ENCODE measurements around the gene USP40. TPM values are rescaled to one million over a fixed set of nuclear protein-coding genes. Genes with fewer than 3 reads are reported as not detected.

Gene USP40
- total and polyA plus RNA-seq, 4 experiments from 2014 or later = 4.4 to 21.6 (median 11.7) TPM

DNA sequence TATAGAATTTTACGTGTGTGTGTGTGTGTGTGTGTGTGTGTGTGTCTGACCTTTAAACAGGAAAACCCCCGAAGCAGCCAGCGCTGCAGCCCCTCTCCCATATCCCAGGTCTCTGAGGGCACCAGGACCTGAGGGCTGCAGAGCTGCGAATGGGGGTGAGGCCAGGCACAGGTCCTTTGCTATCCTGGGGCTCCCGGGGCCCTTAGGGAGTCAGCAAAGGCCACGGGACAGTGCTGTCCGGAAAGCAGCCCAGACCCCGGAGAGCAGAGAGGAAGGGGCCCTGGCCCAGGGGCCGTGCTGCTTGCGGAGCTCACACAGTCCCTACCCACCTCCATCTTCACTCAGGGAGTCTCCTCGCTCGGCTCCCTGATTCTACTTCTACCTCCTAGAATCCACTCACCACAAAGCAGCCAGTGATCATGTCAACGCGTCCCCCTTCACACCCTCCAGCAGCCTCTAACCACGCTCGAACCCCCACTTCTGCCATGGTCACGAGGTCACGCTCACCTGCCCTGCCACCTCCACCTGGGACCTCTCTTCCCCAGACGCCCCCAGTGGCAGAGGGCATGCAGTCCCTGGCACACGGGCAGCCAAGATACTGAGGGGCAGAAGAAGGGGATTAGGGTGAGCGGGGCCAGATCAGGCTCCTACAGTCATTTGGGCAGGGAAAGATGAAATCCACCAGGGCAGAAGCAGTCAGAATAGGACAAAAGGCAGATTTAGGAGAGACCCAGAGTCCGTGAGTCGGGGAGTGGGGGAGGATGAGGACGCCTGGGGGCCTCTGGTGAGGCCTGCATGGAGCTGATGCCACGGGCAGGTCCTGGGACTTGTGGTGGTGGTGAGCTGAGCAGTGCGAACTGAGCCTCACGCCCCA, 86.7 kb downstream of the USP40 start:
- Mint-ChIP-seq H3K36me3 (peaks cover 0 to 31% of the 10 kb centered on the region in 2 donors), H3K4me3 (no peak overlapping the region), H3K4me1 (no peaks in the 10 kb centered on the region), H3K27me3 (no peaks in the 10 kb centered on the region), H3K9me3 (no peaks in the 10 kb centered on the region), H3K27ac (peak overlapping the region in 1 of 7 donors; percentile 57)
- no peaks in the 10 kb centered on the region for H3K36me3 ChIP-seq (ENCODE audit: insufficient read depth, low read length)
- H3K27ac ChIP-seq (ENCODE audit: low read depth, low read length) = no peak overlapping the region
- no peak overlapping the region for H3K4me3 ChIP-seq (ENCODE audit: low read length in 2 of 2)
- CTCF ChIA-PET (ENCODE audit: partially characterized antibody) = no interaction called here
- no peaks in the 10 kb centered on the region for H3K27me3 ChIP-seq (ENCODE audit: insufficient read depth, low read length)
- H3K4me1 ChIP-seq (ENCODE audit: insufficient read depth, low read length) = no peaks in the 10 kb centered on the region
- POLR2A ChIA-PET (ENCODE audit: partially characterized antibody) = no interaction called here
- intact Hi-C loops (cut with micrococcal nuclease) = no loop called here
- DNase-seq = no peak
- no peaks in the 10 kb centered on the region for H3K9me3 ChIP-seq (ENCODE audit: control insufficient read depth in 1 of 2, low read length in 2 of 2)

DNA sequence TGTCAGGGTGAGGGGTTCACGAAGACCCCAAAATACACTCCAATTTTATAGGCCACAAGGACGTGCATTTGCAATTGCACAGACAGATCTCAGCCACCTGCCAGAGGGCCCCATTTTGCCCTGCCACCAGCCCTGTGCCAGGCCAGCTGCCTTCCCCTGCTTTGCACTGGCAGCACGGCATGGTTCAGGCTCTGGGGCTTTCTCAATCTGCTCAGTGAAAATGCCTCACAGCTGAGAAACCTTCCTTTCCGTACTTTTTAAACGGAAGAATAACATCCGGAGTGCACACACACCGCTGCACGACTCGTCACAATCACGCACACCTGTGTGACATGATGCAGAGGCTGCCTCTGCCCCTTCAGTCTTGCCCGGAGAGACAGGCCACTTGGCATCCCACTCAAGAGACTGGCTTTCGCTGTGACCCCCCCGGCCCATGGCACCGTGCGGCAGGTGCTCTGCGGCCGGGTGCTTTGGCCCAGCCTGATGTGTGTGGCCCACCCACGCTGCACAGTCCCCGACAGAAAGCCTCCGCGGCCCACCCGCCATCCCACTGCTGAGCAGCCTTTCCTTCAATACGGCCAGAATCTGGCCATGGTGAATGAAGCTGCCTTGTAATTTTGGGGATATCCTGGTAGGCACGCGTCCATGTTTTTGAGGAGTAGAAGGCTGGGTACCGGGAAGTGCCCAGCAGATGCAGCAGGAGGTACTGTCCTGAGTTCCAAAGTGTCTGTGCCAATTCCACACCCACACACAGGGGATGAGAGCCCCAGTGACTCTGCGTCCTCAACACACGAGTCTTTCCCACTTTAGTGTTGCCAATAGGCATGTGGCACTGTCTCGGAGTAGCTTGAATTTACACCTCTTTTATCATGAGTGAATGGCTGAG, 88.8 kb downstream of the USP40 start:
- Mint-ChIP-seq H3K4me3 (peak overlapping the region in 1 of 8 donors; percentile 11), H3K27me3 (no peaks in the 10 kb centered on the region), H3K4me1 (no peaks in the 10 kb centered on the region), H3K36me3 (peaks cover 5 to 29% of the 10 kb centered on the region in 2 donors), H3K27ac (peak overlapping the region in 1 of 7 donors; percentile 41), H3K9me3 (no peaks in the 10 kb centered on the region)
- Histone ChIP-seq H3K9me3 (ENCODE audit: control insufficient read depth in 1 of 2, low read length in 2 of 2) (no peaks in the 10 kb centered on the region), H3K36me3 (ENCODE audit: insufficient read depth, low read length) (no peaks in the 10 kb centered on the region), H3K27ac (ENCODE audit: low read depth, low read length) (no peak overlapping the region), H3K27me3 (ENCODE audit: insufficient read depth, low read length) (no peaks in the 10 kb centered on the region), H3K4me1 (ENCODE audit: insufficient read depth, low read length) (no peaks in the 10 kb centered on the region), H3K4me3 (ENCODE audit: low read length in 2 of 2) (no peak overlapping the region)
- DNase-seq = no peak
- CTCF ChIA-PET (ENCODE audit: partially characterized antibody) = no interaction called here
- intact Hi-C loops (cut with micrococcal nuclease) = no loop called here
- POLR2A ChIA-PET (ENCODE audit: partially characterized antibody) = no interaction called here

DNA sequence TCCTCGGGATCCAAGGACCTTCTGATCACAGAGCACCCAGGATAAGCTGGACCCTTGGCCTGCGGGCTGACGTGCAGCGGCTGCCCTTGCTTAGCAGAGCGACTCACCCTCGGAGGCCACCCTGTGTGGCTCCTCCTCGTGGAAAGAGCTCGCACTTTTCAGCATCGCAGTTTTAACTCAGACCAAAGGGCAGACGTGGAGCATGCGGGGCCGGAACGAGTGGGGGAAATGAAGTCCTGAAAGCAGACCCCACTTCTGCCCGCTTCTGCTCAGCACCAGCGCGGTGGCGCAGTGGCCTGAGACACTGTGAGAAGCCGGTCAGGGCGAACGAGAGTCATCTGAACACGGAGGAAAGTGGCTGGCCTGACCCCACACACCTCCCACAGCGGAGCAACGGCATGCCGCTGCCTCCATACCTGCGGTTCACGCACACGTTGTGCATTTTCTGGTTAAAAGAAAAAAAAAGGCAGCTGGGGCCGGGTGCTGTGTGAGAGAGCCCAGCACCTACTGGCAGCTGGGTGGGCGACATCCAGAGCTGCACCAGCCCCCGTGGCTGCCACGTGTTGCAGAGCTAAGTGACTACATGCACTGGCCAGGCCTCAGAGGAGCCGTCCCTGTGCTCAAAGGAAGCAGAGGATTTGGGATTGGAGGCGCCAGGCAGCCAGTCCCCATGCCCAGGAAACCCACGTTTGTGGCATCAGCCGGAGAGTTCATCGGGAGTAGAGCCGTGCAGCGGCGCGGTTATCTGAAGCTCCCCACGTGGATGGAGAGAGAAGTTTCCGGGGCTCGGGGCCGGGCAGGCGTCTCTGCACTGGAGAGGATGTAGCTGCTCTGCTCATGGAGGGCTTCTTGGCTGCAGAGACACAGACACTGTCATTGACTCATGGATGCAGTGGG, 89.7 kb downstream of the USP40 start:
- intact Hi-C loops (cut with micrococcal nuclease) = no loop called here
- no peak for DNase-seq
- POLR2A ChIA-PET (ENCODE audit: partially characterized antibody) = no interaction called here
- H3K36me3 Mint-ChIP-seq = peaks cover 14 to 30% of the 10 kb centered on the region in 2 donors
- no peaks in the 10 kb centered on the region for H3K27me3 Mint-ChIP-seq
- no peaks in the 10 kb centered on the region for H3K4me1 ChIP-seq (ENCODE audit: insufficient read depth, low read length)
- no peak overlapping the region for H3K27ac Mint-ChIP-seq
- H3K9me3 ChIP-seq (ENCODE audit: control insufficient read depth in 1 of 2, low read length in 2 of 2) = no peaks in the 10 kb centered on the region
- H3K27ac ChIP-seq (ENCODE audit: low read depth, low read length) = no peak overlapping the region
- no peak overlapping the region for H3K4me3 ChIP-seq (ENCODE audit: low read length in 2 of 2)
- no peaks in the 10 kb centered on the region for H3K9me3 Mint-ChIP-seq
- CTCF ChIA-PET (ENCODE audit: partially characterized antibody) = no interaction called here
- no peaks in the 10 kb centered on the region for H3K4me1 Mint-ChIP-seq
- H3K4me3 Mint-ChIP-seq = no peak overlapping the region
- no peaks in the 10 kb centered on the region for H3K27me3 ChIP-seq (ENCODE audit: insufficient read depth, low read length)
- H3K36me3 ChIP-seq (ENCODE audit: insufficient read depth, low read length) = no peaks in the 10 kb centered on the region

DNA sequence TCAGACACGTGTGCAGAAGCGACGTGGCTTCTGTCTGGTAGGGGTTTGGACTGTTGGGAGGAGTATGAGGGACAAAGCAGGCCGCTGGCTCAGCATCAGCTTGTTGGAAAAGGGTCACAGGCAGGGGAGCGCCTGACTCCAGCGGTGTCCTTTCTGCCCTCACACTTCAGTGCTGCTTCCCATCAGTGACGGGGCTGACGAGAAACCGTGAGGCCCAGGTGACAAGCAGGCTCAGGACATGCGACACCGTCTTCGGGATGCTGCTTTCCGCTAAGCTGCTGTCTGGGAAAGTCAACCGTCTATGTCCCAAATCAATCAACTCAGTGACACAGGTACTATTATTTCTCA, 90.5 kb downstream of the USP40 start:
- H3K27me3 ChIP-seq (ENCODE audit: insufficient read depth, low read length) = no peaks in the 10 kb centered on the region
- intact Hi-C loops (cut with micrococcal nuclease) = no loop called here
- Mint-ChIP-seq H3K9me3 (no peaks in the 10 kb centered on the region), H3K4me3 (no peak overlapping the region), H3K27ac (no peak overlapping the region), H3K27me3 (no peaks in the 10 kb centered on the region), H3K36me3 (peaks cover 15 to 27% of the 10 kb centered on the region in 2 donors), H3K4me1 (no peaks in the 10 kb centered on the region)
- no peak for DNase-seq
- no peak overlapping the region for H3K27ac ChIP-seq (ENCODE audit: low read depth, low read length)
- no peaks in the 10 kb centered on the region for H3K36me3 ChIP-seq (ENCODE audit: insufficient read depth, low read length)
- CTCF ChIA-PET (ENCODE audit: partially characterized antibody) = interaction anchor here (0.6 kb wide), 1 partner anchor 14 kb away, joined by 3 read pairs; no protein-coding TSS in a partner anchor
- H3K4me1 ChIP-seq (ENCODE audit: insufficient read depth, low read length) = no peaks in the 10 kb centered on the region
- no peak overlapping the region for H3K4me3 ChIP-seq (ENCODE audit: low read length in 2 of 2)
- POLR2A ChIA-PET (ENCODE audit: partially characterized antibody) = no interaction called here
- H3K9me3 ChIP-seq (ENCODE audit: control insufficient read depth in 1 of 2, low read length in 2 of 2) = no peaks in the 10 kb centered on the region

DNA sequence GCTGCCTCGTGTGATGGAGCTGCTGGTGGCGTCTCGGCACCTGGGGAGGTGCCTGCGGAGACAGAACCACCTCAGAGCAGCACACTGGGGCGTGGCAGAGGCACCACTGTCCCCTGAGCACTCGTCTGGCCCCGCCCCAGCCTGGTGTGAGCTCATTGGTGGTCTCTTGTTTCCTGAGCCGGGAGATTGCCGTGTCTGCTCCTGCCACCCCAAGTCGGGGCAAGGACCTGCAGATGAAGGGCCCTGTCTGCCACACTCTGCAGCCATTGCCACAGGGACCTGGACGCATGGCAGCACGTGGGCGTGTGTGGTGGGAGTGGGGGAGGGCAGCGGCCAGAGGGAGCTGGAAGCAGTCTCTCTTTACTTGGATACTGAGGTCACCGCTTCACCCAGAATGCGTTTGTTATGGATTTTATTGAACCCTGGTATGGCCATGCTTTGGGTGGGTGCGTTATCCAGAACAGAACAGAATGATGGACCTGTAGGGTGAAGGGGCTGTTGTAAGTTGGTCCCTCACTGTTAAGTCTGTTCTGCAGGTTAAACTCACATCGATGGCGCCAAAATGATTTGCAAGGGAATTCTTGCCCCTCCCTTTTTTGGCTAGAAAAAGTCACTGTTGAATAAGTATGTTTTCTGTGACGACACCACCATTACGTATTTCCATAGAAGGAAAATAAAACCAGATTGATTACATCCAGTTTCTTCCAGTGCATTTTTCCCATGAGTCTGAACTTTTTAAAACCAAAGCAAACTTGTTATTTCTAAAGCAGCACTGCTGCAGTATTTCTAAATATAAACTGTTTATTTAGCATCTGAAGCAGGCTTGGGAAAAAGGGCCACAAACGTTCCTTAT, 92.0 kb downstream of the USP40 start:
- ChIA-PET POLR2A (ENCODE audit: partially characterized antibody) (no interaction called here), CTCF (ENCODE audit: partially characterized antibody) (no interaction called here)
- no peaks in the 10 kb centered on the region for H3K4me1 ChIP-seq (ENCODE audit: insufficient read depth, low read length)
- H3K4me3 ChIP-seq (ENCODE audit: low read length in 2 of 2) = no peak overlapping the region
- peaks cover 23 to 33% of the 10 kb centered on the region in 2 donors for H3K36me3 Mint-ChIP-seq
- H3K27ac Mint-ChIP-seq = peak overlapping the region in 1 of 7 donors; percentile 12
- no peaks in the 10 kb centered on the region for H3K9me3 ChIP-seq (ENCODE audit: control insufficient read depth in 1 of 2, low read length in 2 of 2)
- intact Hi-C loops (cut with micrococcal nuclease) = no loop called here
- DNase-seq = no peak
- H3K9me3 Mint-ChIP-seq = no peaks in the 10 kb centered on the region
- H3K4me1 Mint-ChIP-seq = no peaks in the 10 kb centered on the region
- H3K27ac ChIP-seq (ENCODE audit: low read depth, low read length) = no peak overlapping the region
- H3K4me3 Mint-ChIP-seq = no peak overlapping the region
- H3K27me3 Mint-ChIP-seq = no peaks in the 10 kb centered on the region
- no peaks in the 10 kb centered on the region for H3K27me3 ChIP-seq (ENCODE audit: insufficient read depth, low read length)
- peaks cover 4% of the 10 kb centered on the region for H3K36me3 ChIP-seq (ENCODE audit: insufficient read depth, low read length)

DNA sequence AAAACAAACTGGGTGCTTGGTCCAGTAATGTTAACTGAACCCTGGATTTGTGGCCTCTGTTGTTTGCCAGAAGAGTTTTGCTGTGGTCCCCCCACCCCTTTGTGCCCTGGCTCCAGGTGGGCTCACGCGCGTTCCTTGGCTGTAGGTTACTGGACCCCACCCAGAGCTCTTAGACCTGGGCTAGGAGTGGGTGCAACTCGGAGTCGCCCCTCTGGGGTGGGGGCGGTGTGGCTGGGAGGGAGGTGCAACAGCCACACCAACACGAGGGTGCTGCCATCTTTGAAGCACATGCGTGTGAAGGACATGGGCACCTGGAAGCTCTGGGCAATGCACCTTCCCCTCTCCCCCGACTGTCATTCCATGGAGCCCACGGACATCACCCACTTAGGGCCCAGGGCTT, 92.7 kb downstream of the USP40 start:
- intact Hi-C loops (cut with micrococcal nuclease) = no loop called here
- Histone ChIP-seq H3K9me3 (ENCODE audit: control insufficient read depth in 1 of 2, low read length in 2 of 2) (no peaks in the 10 kb centered on the region), H3K36me3 (ENCODE audit: insufficient read depth, low read length) (peaks cover 4% of the 10 kb centered on the region), H3K27ac (ENCODE audit: low read depth, low read length) (no peak overlapping the region), H3K4me1 (ENCODE audit: insufficient read depth, low read length) (no peaks in the 10 kb centered on the region), H3K4me3 (ENCODE audit: low read length in 2 of 2) (no peak overlapping the region), H3K27me3 (ENCODE audit: insufficient read depth, low read length) (no peaks in the 10 kb centered on the region)
- Mint-ChIP-seq H3K4me1 (no peaks in the 10 kb centered on the region), H3K36me3 (peaks cover 27 to 40% of the 10 kb centered on the region in 2 donors), H3K27me3 (no peaks in the 10 kb centered on the region), H3K4me3 (no peak overlapping the region), H3K27ac (no peak overlapping the region), H3K9me3 (no peaks in the 10 kb centered on the region)
- ChIA-PET POLR2A (ENCODE audit: partially characterized antibody) (no interaction called here), CTCF (ENCODE audit: partially characterized antibody) (no interaction called here)
- no peak for DNase-seq
